OCI-LY7 (cell line): ENCODE data around the gene CDH23. TPM values are rescaled to one million over a fixed set of nuclear protein-coding genes. Genes with fewer than 3 reads are reported as not detected.

Experiments
- BruUV-seq: library from RNA; stranded (reverse); fragments of 400-500 nt; replicated peaks from 2 replicates; lab custom pipeline; 2021; lab: Mats Ljungman, UMichigan
- CTCF ChIA-PET: fragments of 300-600 bp; sonication (Branson Sonifier 250); formaldehyde crosslinking; loops from one replicate; lab custom pipeline; 2022; ENCODE audit warnings: antibody characterized with exemption; ENCODE audit not compliant: unreplicated experiment; lab: Charles Lee
- POLR2A ChIA-PET: fragments of 300-600 bp; sonication (Branson Sonifier 250); formaldehyde crosslinking; loops from one replicate; lab custom pipeline; 2022; ENCODE audit warnings: antibody characterized with exemption; lab: Charles Lee
- DNase-seq: peaks from one replicate; pipeline ENCODE4 v3.0.0-alpha.2; 2015; ENCODE audit warnings: low spot score
- H2AFZ ChIP-seq: fragments of 200-600 bp; sonication (generic), shearing (Covaris generic); 2 replicates; pipeline ENCODE4 v1.6.1; 2014; ENCODE audit warnings: mild to moderate bottlenecking, antibody characterized with exemption, low read length, moderate library complexity
- H3K27ac ChIP-seq: fragments of 200-600 bp; sonication (generic); 2 replicates; pipeline ENCODE4 v1.5.1; 2014; ENCODE audit warnings: mixed run types, low read depth, mild to moderate bottlenecking, moderate library complexity, low read length, inconsistent platforms; ENCODE audit not compliant: poor library complexity, severe bottlenecking
- H3K36me3 ChIP-seq: fragments of 200-600 bp; sonication (generic); 2 replicates; pipeline ENCODE4 v1.6.1; 2014; ENCODE audit warnings: mild to moderate bottlenecking, antibody characterized with exemption, low read length, moderate library complexity, mixed read lengths; ENCODE audit not compliant: insufficient read depth
- H3K4me1 ChIP-seq: fragments of 200-600 bp; sonication (generic); 2 replicates; pipeline ENCODE4 v1.5.1; 2014; ENCODE audit warnings: mild to moderate bottlenecking, low read length; ENCODE audit not compliant: insufficient read depth, poor library complexity, severe bottlenecking
- H3K4me2 ChIP-seq: fragments of 200-600 bp; sonication (generic); 2 replicates; pipeline ENCODE4 v1.6.1; 2014; ENCODE audit warnings: mild to moderate bottlenecking, low read length
- H3K4me3 ChIP-seq: fragments of 200-600 bp; sonication (generic); 2 replicates; pipeline ENCODE4 v1.5.1; 2014; ENCODE audit warnings: mild to moderate bottlenecking, low read depth, low read length; ENCODE audit not compliant: poor library complexity, severe bottlenecking
- H3K79me2 ChIP-seq: fragments of 200-600 bp; sonication (generic); 2 replicates; pipeline ENCODE4 v1.6.1; 2016; ENCODE audit warnings: low read depth, mild to moderate bottlenecking, low read length, moderate library complexity, mixed read lengths; ENCODE audit not compliant: insufficient read depth
- H3K9me2 ChIP-seq: fragments of 200-600 bp; sonication (generic); 2 replicates; pipeline ENCODE4 v1.6.1; 2016; ENCODE audit warnings: mild to moderate bottlenecking, low read length, mixed read lengths; ENCODE audit not compliant: insufficient read depth
- H3K9me3 ChIP-seq: fragments of 200-600 bp; sonication (generic); 2 replicates; pipeline ENCODE4 v1.6.1; 2014; ENCODE audit warnings: mild to moderate bottlenecking, mixed run types, low read length, mixed read lengths
- H4K20me1 ChIP-seq: fragments of 200-600 bp; sonication (generic); 2 replicates; pipeline ENCODE4 v1.6.1; 2014; ENCODE audit warnings: mild to moderate bottlenecking, antibody characterized with exemption, low read length, moderate library complexity, mixed read lengths; ENCODE audit not compliant: insufficient read depth
- CTCF ChIP-seq: fragments of 200-600 bp; sonication (generic); conservative IDR thresholded peaks from 2 replicates; pipeline ENCODE4 v1.5.1; 2014; ENCODE audit warnings: mild to moderate bottlenecking, antibody characterized with exemption, low read length, moderate library complexity, mixed read lengths
- EZH2phosphoT487 ChIP-seq: fragments of 200-600 bp; sonication (generic); IDR thresholded peaks from 2 replicates; pipeline ENCODE4 v1.6.1; 2018; ENCODE audit warnings: low read depth, borderline replicate concordance, mild to moderate bottlenecking, mixed run types, antibody characterized with exemption, low read length, moderate library complexity, mixed read lengths
- intact Hi-C: fragments of 100-400 bp; cut with micrococcal nuclease; formaldehyde crosslinking; loops from one replicate; pipeline ENCODE4 v1.10.0; 2022; ENCODE audit not compliant: unreplicated experiment
- total RNA-seq, 2 experiments: library from RNA; depleted of rRNA in 1 of 2; stranded (reverse); fragments of >200 nt in 1 of 2; shearing (Covaris generic) in 1 of 2; gene quantifications; 2 replicates each; pipeline ENCODE4 v1.2.3, GENCODE V29; 2014 to 2022

CDH23 gene
- total RNA-seq, 2 experiments from 2014 or later = 0.92 to 9.9 TPM

GRCh38 chr10:71554671-71555070 lies 158.0 kb downstream of the CDH23 start:
- Histone ChIP-seq H2AFZ (no peak overlapping the region), H4K20me1 (no peaks in the 10 kb centered on the region), H3K4me2 (no peak overlapping the region), H3K9me2 (no peaks in the 10 kb centered on the region), H3K4me1 (no peaks in the 10 kb centered on the region), H3K36me3 (no peaks in the 10 kb centered on the region), H3K9me3 (no peaks in the 10 kb centered on the region), H3K4me3 (no peak overlapping the region), H3K27ac (no peak overlapping the region), H3K79me2 (no peaks in the 10 kb centered on the region)
- ChIA-PET CTCF (no interaction called here), POLR2A (interaction anchor here (0.7 kb wide), 2 partner anchors 154 to 1616 kb away, joined by 3 to 4 read pairs; no protein-coding TSS in a partner anchor)
- BruUV-seq = no TSS peak
- no peak for DNase-seq
- no peak for TF ChIP-seq EZH2phosphoT487
- intact Hi-C loops = no loop called here

- no peaks in the 10 kb centered on the region for H3K4me1 ChIP-seq
- no peaks in the 10 kb centered on the region for H3K9me3 ChIP-seq
- no peak overlapping the region for H3K4me3 ChIP-seq
- intact Hi-C loops = no loop called here
- ChIA-PET CTCF (no interaction called here), POLR2A (interaction anchor here (0.7 kb wide), 1 partner anchor 1616 kb away, joined by 4 read pairs; no protein-coding TSS in a partner anchor)
- DNase-seq = no peak
- no peak overlapping the region for H3K4me2 ChIP-seq
- no TSS peak for BruUV-seq
- no peaks in the 10 kb centered on the region for H3K9me2 ChIP-seq
- H3K36me3 ChIP-seq = no peaks in the 10 kb centered on the region
- H2AFZ ChIP-seq = no peak overlapping the region
- H3K27ac ChIP-seq = no peak overlapping the region
- no peaks in the 10 kb centered on the region for H3K79me2 ChIP-seq
- TF ChIP-seq CTCF = no peak
- no peak for TF ChIP-seq EZH2phosphoT487
- H4K20me1 ChIP-seq = no peaks in the 10 kb centered on the region
Observed at GRCh38 chr10:71555087-71555723, 158.5 kb downstream of the CDH23 start.

GRCh38 chr10:71555724-71556119 lies 159.0 kb downstream of the CDH23 start:
- POLR2A ChIA-PET = no interaction called here
- no peaks in the 10 kb centered on the region for H3K9me2 ChIP-seq
- H3K9me3 ChIP-seq = no peaks in the 10 kb centered on the region
- H3K4me1 ChIP-seq = no peaks in the 10 kb centered on the region
- no peak overlapping the region for H3K4me2 ChIP-seq
- H2AFZ ChIP-seq = no peak overlapping the region
- intact Hi-C loops = no loop called here
- H3K27ac ChIP-seq = no peak overlapping the region
- H4K20me1 ChIP-seq = no peaks in the 10 kb centered on the region
- TF ChIP-seq CTCF = no peak
- TF ChIP-seq EZH2phosphoT487 = no peak
- H3K79me2 ChIP-seq = no peaks in the 10 kb centered on the region
- no peaks in the 10 kb centered on the region for H3K36me3 ChIP-seq
- no peak for DNase-seq
- no peak overlapping the region for H3K4me3 ChIP-seq
- no TSS peak for BruUV-seq
- CTCF ChIA-PET = no interaction called here
